ENCODE results near the gene PROK2.

Gene PROK2

GRCh38 chr3:71786217-71786549, 1.2 kb upstream of the PROK2 start:
- DNase-seq = no peak

GRCh38 chr3:71785532-71786216, 726 bp upstream of the PROK2 start:
- no peak for DNase-seq

GRCh38 chr3:71784201-71784913, 591 bp downstream of the PROK2 start:
- no peak for DNase-seq

GRCh38 chr3:71783152-71783551, 1.8 kb downstream of the PROK2 start:
- no peak for DNase-seq

GRCh38 chr3:71780430-71780829, 4.5 kb downstream of the PROK2 start:
- DNase-seq = no peak

GRCh38 chr3:71779674-71780377, 5.1 kb downstream of the PROK2 start:
- no peak for DNase-seq

GRCh38 chr3:71778353-71778752, 6.6 kb downstream of the PROK2 start:
- no peak for DNase-seq

- DNase-seq = no peak
These were observed 8.4 kb downstream of the PROK2 start for GRCh38 chr3:71776538-71776937.

- DNase-seq = no peak
These were observed 13.1 kb downstream of the PROK2 start for GRCh38 chr3:71771884-71772283.

- DNase-seq = no peak
These were observed 13.8 kb downstream of the PROK2 start for GRCh38 chr3:71771126-71771525.

- DNase-seq = no peak
These were observed 21.5 kb downstream of the PROK2 start for GRCh38 chr3:71763426-71763825.

- no peak for DNase-seq
These were observed 24.8 kb downstream of the PROK2 start for GRCh38 chr3:71760140-71760539.

- DNase-seq = no peak
These were observed 25.5 kb downstream of the PROK2 start for GRCh38 chr3:71759401-71759800.

- no peak for DNase-seq
These were observed 26.9 kb downstream of the PROK2 start for GRCh38 chr3:71758091-71758490.

GRCh38 chr3:71754610-71755253, 30.2 kb downstream of the PROK2 start:
- DNase-seq = no peak

- no peak for DNase-seq
These were observed 31.0 kb downstream of the PROK2 start, which contains the start of gene GPR27 for GRCh38 chr3:71753701-71754609. GPR27 (plus strand) TSS chr3:71753855; CDS start chr3:71754050, 195 bp downstream.

- DNase-seq = no peak
These were observed 31.9 kb downstream of the PROK2 start for GRCh38 chr3:71752831-71753700.

GRCh38 chr3:71751602-71752001, 33.3 kb downstream of the PROK2 start:
- no peak for DNase-seq

- no peak for DNase-seq
These were observed 40.2 kb downstream of the PROK2 start for GRCh38 chr3:71744738-71745137.

GRCh38 chr3:71742621-71743020, 42.3 kb downstream of the PROK2 start:
- no peak for DNase-seq

GRCh38 chr3:71734881-71735280, 50.1 kb downstream of the PROK2 start:
- DNase-seq = no peak
